ENCODE results near the gene CHRD.

Gene CHRD

DNA sequence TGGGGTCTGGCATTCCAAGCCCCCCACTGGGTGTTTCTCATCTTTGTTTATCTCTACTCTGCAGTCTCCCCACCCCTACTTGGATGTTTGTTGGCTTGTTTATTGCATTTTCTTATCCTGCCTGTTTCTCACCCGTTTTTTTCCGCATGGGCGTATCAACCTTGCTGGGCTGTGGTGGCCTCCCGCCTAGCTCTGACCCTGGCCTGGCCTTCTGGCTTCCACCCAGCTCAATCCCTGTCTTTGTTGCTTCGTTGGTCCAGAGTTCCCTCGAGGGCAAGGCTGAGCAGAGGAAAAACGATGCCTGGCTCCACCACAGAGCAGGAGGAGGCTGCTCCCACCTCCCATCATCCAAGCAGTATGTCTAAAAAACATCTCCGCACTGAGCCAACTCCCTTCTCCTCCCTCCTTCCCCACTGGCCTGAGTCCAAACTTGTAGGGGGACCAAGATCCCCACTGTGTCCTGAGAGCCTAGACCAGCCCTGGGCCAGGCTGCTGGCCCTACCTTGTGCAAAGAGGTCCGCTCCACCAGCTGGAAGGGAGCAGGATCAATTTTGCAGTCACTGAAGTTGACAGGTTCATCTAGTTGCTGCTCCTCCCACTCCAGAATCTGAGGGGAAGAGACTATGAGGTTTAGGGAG lies 28.2 kb upstream of the CHRD start:
- Histone ChIP-seq H3K9me2 (replicated peaks; ENCODE audit: control insufficient read depth, low read length) (no peaks in the 10 kb centered on the region), H3K4me3 (ENCODE audit: low read length) (no peak overlapping the region), H3K4me2 (ENCODE audit: low read length) (no peak overlapping the region), H3K4me1 (ENCODE audit: control insufficient read depth, low read length) (peaks cover 3% of the 10 kb centered on the region; the same call in 1 of the 2 replicates), H3F3A (ENCODE audit: control insufficient read depth, insufficient read depth) (no peaks in the 10 kb centered on the region), H3K9me3 (ENCODE audit: control insufficient read depth, insufficient read depth, low read length) (no peaks in the 10 kb centered on the region), H3K36me3 (ENCODE audit: control insufficient read depth, low read length) (no peaks in the 10 kb centered on the region), H3K79me2 (ENCODE audit: control insufficient read depth, low read length) (no peaks in the 10 kb centered on the region), H4K20me1 (ENCODE audit: control insufficient read depth, insufficient read depth, low read depth, low read length) (no peaks in the 10 kb centered on the region), H3K27me3 (ENCODE audit: control insufficient read depth, low read length) (no peaks in the 10 kb centered on the region), H3K27ac (ENCODE audit: low read depth, low read length) (no peak overlapping the region)
- TF ChIP-seq, protein P1, sequence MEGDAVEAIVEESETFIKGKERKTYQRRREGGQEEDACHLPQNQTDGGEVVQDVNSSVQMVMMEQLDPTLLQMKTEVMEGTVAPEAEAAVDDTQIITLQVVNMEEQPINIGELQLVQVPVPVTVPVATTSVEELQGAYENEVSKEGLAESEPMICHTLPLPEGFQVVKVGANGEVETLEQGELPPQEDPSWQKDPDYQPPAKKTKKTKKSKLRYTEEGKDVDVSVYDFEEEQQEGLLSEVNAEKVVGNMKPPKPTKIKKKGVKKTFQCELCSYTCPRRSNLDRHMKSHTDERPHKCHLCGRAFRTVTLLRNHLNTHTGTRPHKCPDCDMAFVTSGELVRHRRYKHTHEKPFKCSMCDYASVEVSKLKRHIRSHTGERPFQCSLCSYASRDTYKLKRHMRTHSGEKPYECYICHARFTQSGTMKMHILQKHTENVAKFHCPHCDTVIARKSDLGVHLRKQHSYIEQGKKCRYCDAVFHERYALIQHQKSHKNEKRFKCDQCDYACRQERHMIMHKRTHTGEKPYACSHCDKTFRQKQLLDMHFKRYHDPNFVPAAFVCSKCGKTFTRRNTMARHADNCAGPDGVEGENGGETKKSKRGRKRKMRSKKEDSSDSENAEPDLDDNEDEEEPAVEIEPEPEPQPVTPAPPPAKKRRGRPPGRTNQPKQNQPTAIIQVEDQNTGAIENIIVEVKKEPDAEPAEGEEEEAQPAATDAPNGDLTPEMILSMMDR (IDR thresholded peaks at IDR 0.05; ENCODE audit: low read depth, low read length, poor library complexity, severe bottlenecking): no peak
- TF ChIP-seq EZH2phosphoT487 (IDR thresholded peaks at IDR 0.05; ENCODE audit: borderline replicate concordance, low read length): no peak

DNA sequence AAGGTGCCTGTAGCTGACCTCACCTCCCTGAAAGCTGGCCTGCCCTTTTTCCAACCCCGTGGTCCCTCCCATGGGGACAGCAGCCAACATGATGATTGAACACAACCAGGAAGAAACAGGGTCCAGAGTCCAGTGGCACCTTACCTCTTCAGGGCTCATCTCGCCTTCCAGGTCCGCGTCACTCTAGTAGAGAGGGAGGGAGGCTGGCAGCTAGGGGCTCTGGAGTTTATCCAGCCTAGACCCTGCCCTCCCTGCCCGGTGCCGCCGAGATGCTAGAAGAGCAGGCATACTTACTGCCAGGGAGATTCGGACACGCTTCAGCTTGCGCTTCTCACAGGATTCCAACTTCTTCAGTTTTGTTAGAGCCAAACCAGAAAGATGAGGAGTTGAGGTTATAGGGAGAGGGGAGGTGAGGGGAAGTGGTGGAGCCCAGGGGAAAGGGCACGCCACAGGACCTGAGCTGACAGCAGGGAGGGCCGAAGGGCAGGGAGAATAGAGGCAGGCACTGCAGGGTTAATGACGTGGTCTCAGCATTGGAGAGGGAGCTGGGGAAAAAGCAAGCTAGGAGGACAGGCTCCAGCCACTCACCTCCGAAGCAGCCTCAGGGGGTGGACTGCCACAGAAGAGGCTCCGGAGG lies 27.6 kb upstream of the CHRD start:
- no peaks in the 10 kb centered on the region for H4K20me1 ChIP-seq (ENCODE audit: control insufficient read depth, insufficient read depth, low read depth, low read length)
- H3K27me3 ChIP-seq (ENCODE audit: control insufficient read depth, low read length): no peaks in the 10 kb centered on the region
- H3K27ac ChIP-seq (ENCODE audit: low read depth, low read length): no peak overlapping the region
- H3K9me3 ChIP-seq (ENCODE audit: control insufficient read depth, insufficient read depth, low read length): no peaks in the 10 kb centered on the region
- no peaks in the 10 kb centered on the region for H3K9me2 ChIP-seq (replicated peaks; ENCODE audit: control insufficient read depth, low read length)
- H3K36me3 ChIP-seq (ENCODE audit: control insufficient read depth, low read length): no peaks in the 10 kb centered on the region
- H3K79me2 ChIP-seq (ENCODE audit: control insufficient read depth, low read length): no peaks in the 10 kb centered on the region
- no peak for TF ChIP-seq EZH2phosphoT487 (IDR thresholded peaks at IDR 0.05; ENCODE audit: borderline replicate concordance, low read length)
- TF ChIP-seq, protein P1 (IDR thresholded peaks at IDR 0.05; ENCODE audit: low read depth, low read length, poor library complexity, severe bottlenecking): no peak
- H3F3A ChIP-seq (ENCODE audit: control insufficient read depth, insufficient read depth): no peaks in the 10 kb centered on the region
- peaks cover 3% of the 10 kb centered on the region; the same call in 1 of the 2 replicates for H3K4me1 ChIP-seq (ENCODE audit: control insufficient read depth, low read length)
- no peak overlapping the region for H3K4me2 ChIP-seq (ENCODE audit: low read length)
- no peak overlapping the region for H3K4me3 ChIP-seq (ENCODE audit: low read length)

GRCh38 chr3:184352897-184353545 lies 26.8 kb upstream of the CHRD start:
- H3K27ac ChIP-seq (ENCODE audit: low read depth, low read length): no peak overlapping the region
- TF ChIP-seq EZH2phosphoT487 (IDR thresholded peaks at IDR 0.05; ENCODE audit: borderline replicate concordance, low read length): no peak
- TF ChIP-seq, protein P1 (IDR thresholded peaks at IDR 0.05; ENCODE audit: low read depth, low read length, poor library complexity, severe bottlenecking): no peak
- H3F3A ChIP-seq (ENCODE audit: control insufficient read depth, insufficient read depth): no peaks in the 10 kb centered on the region
- H3K27me3 ChIP-seq (ENCODE audit: control insufficient read depth, low read length): no peaks in the 10 kb centered on the region
- no peak overlapping the region for H3K4me2 ChIP-seq (ENCODE audit: low read length)
- H3K4me1 ChIP-seq (ENCODE audit: control insufficient read depth, low read length): peaks cover 3% of the 10 kb centered on the region; the same call in 1 of the 2 replicates
- H4K20me1 ChIP-seq (ENCODE audit: control insufficient read depth, insufficient read depth, low read depth, low read length): no peaks in the 10 kb centered on the region
- no peaks in the 10 kb centered on the region for H3K36me3 ChIP-seq (ENCODE audit: control insufficient read depth, low read length)
- H3K79me2 ChIP-seq (ENCODE audit: control insufficient read depth, low read length): no peaks in the 10 kb centered on the region
- H3K4me3 ChIP-seq (ENCODE audit: low read length): no peak overlapping the region
- no peaks in the 10 kb centered on the region for H3K9me2 ChIP-seq (replicated peaks; ENCODE audit: control insufficient read depth, low read length)
- no peaks in the 10 kb centered on the region for H3K9me3 ChIP-seq (ENCODE audit: control insufficient read depth, insufficient read depth, low read length)

Measured in DOHH2 (cell line).